NOMO-1 treated with DMSO at 0.1 percent for 48 hours (cell line): ENCODE measurements around the gene BTN3A1.
"Not testable (repeated sequence)": the region's sequence is repeated elsewhere in the genome, so short reads cannot be mapped to it uniquely, and the experiment has no call there.

ENCODE experiments used
- DNase-seq: peaks from one replicate; lab custom pipeline; 2025; ENCODE audit not compliant: unreplicated experiment; lab: John Stamatoyannopoulos, UW

The BTN3A1 gene

GRCh38 chr6:26401987-26402658, at the start of gene BTN3A1:
BTN3A1 (plus strand) TSS chr6:26402275; CDS start chr6:26405564, 3,289 bp downstream.
- peak; percentile 78 for DNase-seq

GRCh38 chr6:26352315-26352714, 49.8 kb upstream of the BTN3A1 start:
- no peak for DNase-seq

- no peak for DNase-seq
Measured at GRCh38 chr6:26354162-26354561, 47.9 kb upstream of the BTN3A1 start.

GRCh38 chr6:26355366-26355765, 46.7 kb upstream of the BTN3A1 start:
- no peak for DNase-seq

GRCh38 chr6:26357543-26357942, 44.5 kb upstream of the BTN3A1 start:
- DNase-seq: not testable (repeated sequence)

GRCh38 chr6:26358511-26358981, 43.5 kb upstream of the BTN3A1 start:
- peak; percentile 72 for DNase-seq

GRCh38 chr6:26359765-26360164, 42.3 kb upstream of the BTN3A1 start:
- no peak for DNase-seq

- no peak for DNase-seq
Measured at GRCh38 chr6:26360451-26361416, 41.3 kb upstream of the BTN3A1 start.

GRCh38 chr6:26361544-26361943, 40.5 kb upstream of the BTN3A1 start:
- DNase-seq: no peak

- no peak for DNase-seq
Measured at GRCh38 chr6:26362093-26362835, 39.8 kb upstream of the BTN3A1 start.

GRCh38 chr6:26362836-26363220, 39.2 kb upstream of the BTN3A1 start:
- DNase-seq: no peak

- no peak for DNase-seq
Measured at GRCh38 chr6:26363882-26364701, 38.0 kb upstream of the BTN3A1 start.

GRCh38 chr6:26365633-26365995, 36.5 kb upstream of the BTN3A1 start:
- no peak for DNase-seq

- DNase-seq: peak; percentile 34
Measured at GRCh38 chr6:26366504-26366903, 35.6 kb upstream of the BTN3A1 start.

GRCh38 chr6:26367114-26367513, 35.0 kb upstream of the BTN3A1 start:
- peak; percentile 65 for DNase-seq

- DNase-seq: not testable (repeated sequence)
Measured at GRCh38 chr6:26371813-26372212, 30.3 kb upstream of the BTN3A1 start.

GRCh38 chr6:26372308-26373144, 29.5 kb upstream of the BTN3A1 start:
- DNase-seq: no peak

- DNase-seq: no peak
Measured at GRCh38 chr6:26375270-26375669, 26.8 kb upstream of the BTN3A1 start.

- no peak for DNase-seq
Measured at GRCh38 chr6:26377719-26378118, 24.4 kb upstream of the BTN3A1 start.

- DNase-seq: not testable (repeated sequence)
Measured at GRCh38 chr6:26378143-26378542, 23.9 kb upstream of the BTN3A1 start.
